HG02798 (cell line): ENCODE data around the gene SNTB2.
A peak's percentile ranks its signal among the peaks of the same experiment; 100 is the strongest.
"Not testable (repeated sequence)": the region's sequence is repeated elsewhere in the genome, so short reads cannot be mapped to it uniquely, and the experiment has no call there.

ENCODE experiments used
- ATAC-seq: cut with Tn5 transposase; IDR thresholded peaks from one replicate; pipeline ENCODE4 v1.9.1; 2021; ENCODE audit warnings: mild to moderate bottlenecking; ENCODE audit not compliant: unreplicated experiment, poor library complexity

Gene SNTB2

GRCh38 chr16:69186642-69187445 is at the start of gene SNTB2:
Gene SNTB2 (plus strand): TSS chr16:69187164. CDS start chr16:69187167, 3 bp downstream.
- peak; percentile 85 for ATAC-seq

DNA sequence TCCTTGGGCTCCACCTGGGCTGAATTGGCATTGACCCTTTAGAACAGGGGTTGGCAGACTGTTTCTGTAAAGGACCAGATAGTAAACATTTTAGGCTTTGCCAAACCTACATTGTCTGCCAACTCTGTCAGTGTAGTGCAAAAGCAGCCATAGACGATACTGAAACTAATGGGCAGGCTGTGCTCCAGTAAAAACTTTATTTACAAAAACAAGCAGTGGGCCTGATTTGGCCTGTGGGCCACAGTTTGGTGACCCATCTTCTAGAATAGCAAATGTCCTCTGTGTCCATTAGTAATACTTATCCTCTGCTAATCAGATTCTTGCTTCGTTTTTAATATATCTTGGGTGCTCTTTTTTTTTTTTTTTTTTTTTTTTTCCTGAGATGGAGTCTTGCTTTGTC is 48.4 kb upstream of the SNTB2 start:
- ATAC-seq: no peak

DNA sequence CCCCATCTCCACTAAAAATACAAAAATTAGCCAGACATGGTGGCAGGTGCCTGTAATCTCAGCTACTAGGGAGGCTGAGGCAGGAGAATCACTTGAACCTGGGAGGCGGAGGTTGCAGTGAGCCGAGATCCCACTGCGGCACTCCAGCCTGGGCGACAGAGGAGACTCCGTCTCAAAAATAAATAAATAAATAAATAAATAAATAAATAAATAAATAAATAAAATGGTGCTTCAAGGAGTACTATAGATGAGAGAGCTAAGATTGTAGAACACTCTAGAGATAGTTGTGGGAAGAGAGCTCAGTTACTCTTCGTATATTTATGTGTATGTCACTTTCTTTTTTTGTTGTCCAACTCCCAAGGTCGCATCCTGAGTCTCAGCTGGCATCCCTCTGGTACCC is 47.5 kb upstream of the SNTB2 start:
- ATAC-seq: not testable (repeated sequence)

- no peak for ATAC-seq
Measured at GRCh38 chr16:69141014-69141413, 46.0 kb upstream of the SNTB2 start.

DNA sequence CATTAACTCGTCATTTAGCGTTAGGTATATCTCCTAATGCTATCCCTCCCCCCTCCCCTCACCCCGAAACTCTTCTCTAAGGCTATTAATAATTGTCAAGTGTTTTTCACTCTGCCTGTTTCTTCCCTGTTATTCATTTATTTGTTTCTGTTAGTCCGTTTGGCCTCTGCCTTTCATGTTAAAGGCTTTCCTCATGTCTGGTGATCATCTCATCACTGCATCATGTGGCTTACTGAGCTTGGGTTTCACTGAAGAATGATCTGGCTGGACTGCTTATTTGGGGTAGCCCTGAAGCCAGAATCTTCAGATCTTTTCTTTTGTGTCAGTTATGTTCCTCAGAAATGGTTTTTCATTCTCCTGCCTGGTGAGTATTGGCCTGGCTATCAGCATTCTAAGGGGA is 45.0 kb upstream of the SNTB2 start:
- no peak for ATAC-seq

- no peak for ATAC-seq
Measured at GRCh38 chr16:69143116-69143515, 43.8 kb upstream of the SNTB2 start.

GRCh38 chr16:69145658-69146057 is 41.3 kb upstream of the SNTB2 start:
- no peak for ATAC-seq

DNA sequence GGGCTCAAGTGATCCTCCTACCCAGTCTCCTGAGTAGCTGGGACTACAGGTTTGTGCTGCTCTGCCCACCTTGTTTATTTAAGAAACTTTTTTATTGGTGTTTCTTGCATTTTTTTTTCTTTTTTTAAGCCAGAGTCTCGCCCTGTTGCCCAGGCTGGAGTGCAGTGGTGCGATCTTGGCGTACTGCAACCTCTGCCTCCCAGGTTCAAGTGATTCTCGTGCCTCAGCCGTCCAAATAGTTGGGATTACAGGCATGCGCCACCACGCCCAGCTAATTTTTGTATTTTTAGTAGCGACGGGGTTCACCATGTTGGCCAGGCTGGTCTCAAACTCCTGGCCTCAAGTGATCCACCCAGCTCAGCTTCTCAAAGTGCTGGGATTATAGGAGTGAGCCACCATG is 37.3 kb upstream of the SNTB2 start:
- not testable (repeated sequence) for ATAC-seq

- no peak for ATAC-seq
Measured at GRCh38 chr16:69150146-69150865, 36.7 kb upstream of the SNTB2 start.

DNA sequence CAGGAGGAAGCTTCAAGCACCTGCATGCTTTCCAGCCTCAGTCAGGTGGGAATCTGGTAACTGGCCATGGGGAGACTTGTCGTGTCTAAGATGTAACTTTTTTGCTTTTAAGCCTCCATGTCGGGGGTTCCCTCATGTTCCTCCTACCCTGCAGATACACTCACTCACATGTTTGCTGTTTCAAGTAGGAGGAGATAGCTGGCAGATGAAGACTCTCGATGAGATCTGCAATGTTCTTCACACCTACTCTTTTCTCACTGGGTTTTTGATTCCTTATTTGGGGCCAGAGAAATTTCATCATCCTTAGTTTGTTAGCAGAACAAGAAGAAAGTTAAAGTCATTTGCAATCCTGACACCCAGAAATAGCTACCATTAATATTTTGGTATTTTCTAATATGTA is 29.8 kb upstream of the SNTB2 start:
- ATAC-seq: no peak

GRCh38 chr16:69160192-69160591 is 26.8 kb upstream of the SNTB2 start:
- ATAC-seq: no peak

- ATAC-seq: no peak
Measured at GRCh38 chr16:69165584-69165983, 21.4 kb upstream of the SNTB2 start.

- ATAC-seq: no peak
Measured at GRCh38 chr16:69166221-69166833, 20.6 kb upstream of the SNTB2 start.

DNA sequence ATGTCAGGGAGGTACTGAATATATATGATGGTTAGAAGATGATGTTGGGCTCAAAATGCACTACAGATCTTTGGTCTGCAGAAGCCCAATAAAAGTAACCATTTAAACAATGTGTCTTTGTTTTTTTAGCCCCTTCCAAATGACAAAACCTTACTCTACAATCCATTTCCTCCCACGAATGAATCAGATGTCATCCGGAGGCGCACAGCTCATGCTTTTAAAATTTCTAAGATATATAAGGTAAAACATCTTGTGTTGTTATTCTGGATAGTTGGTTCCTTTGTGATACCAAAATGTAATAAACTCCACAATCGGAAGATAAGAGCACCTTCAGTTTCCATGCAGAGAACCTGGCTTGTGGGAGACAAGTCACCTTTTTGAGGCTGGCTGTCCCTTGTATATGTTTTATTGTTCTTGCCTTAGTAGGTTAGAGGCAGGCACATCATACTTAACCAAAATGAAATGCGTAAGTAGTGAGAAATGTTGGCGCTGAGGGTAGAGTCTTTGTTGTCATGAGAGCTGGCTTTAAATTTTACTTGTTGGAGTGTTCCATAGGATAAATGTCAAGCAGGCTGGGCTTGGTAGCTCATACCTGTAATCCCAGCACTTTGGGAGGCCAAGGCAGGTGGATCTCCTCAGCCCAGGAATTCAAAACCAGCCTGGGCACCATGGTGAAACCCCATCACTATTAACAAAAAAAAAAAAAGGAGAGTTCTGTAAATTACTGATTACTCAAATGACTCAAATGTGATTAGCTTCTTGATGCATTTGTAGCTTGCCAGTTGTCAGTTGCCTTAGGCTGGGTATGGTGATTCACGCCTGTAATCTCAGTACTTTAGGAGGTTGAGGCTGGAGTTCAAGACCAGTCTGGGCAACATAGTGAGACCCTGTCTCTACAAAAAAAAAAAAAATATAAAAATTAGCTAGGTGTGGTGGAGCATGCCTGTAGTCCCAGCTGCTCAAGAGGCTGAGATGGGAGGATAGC is 19.7 kb upstream of the SNTB2 start:
- ATAC-seq: no peak

DNA sequence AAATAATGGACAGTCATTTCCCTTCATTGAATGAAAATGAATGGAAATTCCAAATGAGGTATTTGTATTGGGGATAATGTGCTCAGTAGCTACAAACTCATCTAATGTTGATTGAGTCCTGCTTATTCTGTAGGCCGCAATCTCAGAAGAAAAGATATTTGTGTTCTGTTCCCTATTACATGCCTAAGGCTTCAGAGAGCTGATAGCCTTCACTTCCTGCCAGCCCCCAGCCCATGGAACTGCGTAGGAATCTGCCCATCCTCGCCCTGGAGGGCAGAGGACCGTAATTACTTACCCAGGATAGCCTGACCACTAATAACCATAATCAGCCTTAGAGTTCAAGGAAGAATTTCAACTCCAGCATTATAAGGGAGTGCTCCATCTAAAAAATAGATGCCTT is 17.9 kb upstream of the SNTB2 start:
- ATAC-seq: no peak

- no peak for ATAC-seq
Measured at GRCh38 chr16:69169607-69170352, 17.2 kb upstream of the SNTB2 start.

GRCh38 chr16:69171325-69172084 is 15.5 kb upstream of the SNTB2 start:
- no peak for ATAC-seq

- no peak for ATAC-seq
Measured at GRCh38 chr16:69176033-69176800, 10.7 kb upstream of the SNTB2 start.
